ENCODE results near the gene ING4. TPM values are rescaled to one million over a fixed set of nuclear protein-coding genes. Genes with fewer than 3 reads are reported as not detected.
A peak's percentile ranks its signal among the peaks of the same experiment; 100 is the strongest.

The ING4 gene
- total and polyA plus RNA-seq, 2 of the 13 experiments (the other 11 are each of a cell fraction or from before 2014, with no cell fraction given) = 14.4 to 32.4 TPM

GRCh38 chr12:6606331-6607131 lies 56.4 kb downstream of the ING4 start (continued):
- no peak for TF ChIP-seq RNF219 (CRISPR knock-in tag; IDR thresholded peaks at IDR 0.05)
- no peak for TF ChIP-seq KLF12 (CRISPR knock-in tag; IDR thresholded peaks at IDR 0.05; ENCODE audit: borderline replicate concordance)
- no peak for TF ChIP-seq ZNF777 (CRISPR knock-in tag; IDR thresholded peaks at IDR 0.05)
- TF ChIP-seq ZNF17 (CRISPR knock-in tag; IDR thresholded peaks at IDR 0.05) = no peak
- no peak for TF ChIP-seq ZNF572 (CRISPR knock-in tag; IDR thresholded peaks at IDR 0.05)
- TF ChIP-seq RXRA (CRISPR knock-in tag; IDR thresholded peaks at IDR 0.05) = no peak
- TF ChIP-seq TBX2 (CRISPR knock-in tag; IDR thresholded peaks at IDR 0.05; ENCODE audit: borderline replicate concordance) = 0 out of 2 replicates have a peak, but pooled peaks have one; percentile 8
- no peak for TF ChIP-seq IKZF4 (CRISPR knock-in tag; IDR thresholded peaks at IDR 0.05; ENCODE audit: borderline replicate concordance, low read depth, not compliant biosample characterization)
- no peak for TF ChIP-seq ATF1 (CRISPR knock-in tag; IDR thresholded peaks at IDR 0.05)
- TF ChIP-seq ZNF343 (CRISPR knock-in tag; IDR thresholded peaks at IDR 0.05) = no peak
- TF ChIP-seq ATF2 (CRISPR knock-in tag; IDR thresholded peaks at IDR 0.05) = no peak
- no peak for TF ChIP-seq ZNF563 (CRISPR knock-in tag; IDR thresholded peaks at IDR 0.05)
- TF ChIP-seq AFF4 (CRISPR knock-in tag; IDR thresholded peaks at IDR 0.05) = no peak
- TF ChIP-seq ZNF276 (CRISPR knock-in tag; IDR thresholded peaks at IDR 0.05; ENCODE audit: low read depth) = no peak
- TF ChIP-seq KLF6 (CRISPR knock-in tag; IDR thresholded peaks at IDR 0.05) = no peak
- 0 out of 2 replicates have a peak, but pooled peaks have one; percentile 15 for TF ChIP-seq IRF1 (CRISPR knock-in tag; IDR thresholded peaks at IDR 0.05; ENCODE audit: low read depth)
- no peak for TF ChIP-seq TBL1XR1 (IDR thresholded peaks at IDR 0.05; ENCODE audit: borderline replicate concordance, low read length, partially characterized antibody)
